ENCODE results near the gene LYG2.
"Not testable (repeated sequence)": the region's sequence is repeated elsewhere in the genome, so short reads cannot be mapped to it uniquely, and the experiment has no call there.

DNA sequence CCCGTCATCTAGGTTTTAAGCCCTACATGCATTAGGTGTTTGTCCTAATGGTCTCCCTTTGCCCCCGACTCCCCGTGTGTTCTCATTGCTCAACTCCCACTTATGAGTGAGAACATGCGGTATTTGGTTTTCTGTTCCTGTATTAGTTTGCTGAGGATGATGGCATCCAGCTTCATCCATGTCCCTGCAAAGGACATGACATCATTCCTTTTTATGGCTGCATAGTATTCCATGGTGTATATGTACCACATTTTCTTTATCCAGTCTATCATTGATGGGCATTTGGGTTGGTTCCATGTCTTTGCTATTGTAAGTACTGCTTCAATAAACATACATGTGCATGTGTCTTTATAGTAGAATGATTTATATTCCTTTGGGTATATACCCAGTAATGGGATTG is 63.1 kb downstream of the LYG2 start:
- TF ChIP-seq SP2 (IDR thresholded peaks at IDR 0.05; ENCODE audit: low read length); POLR2AphosphoS5 (IDR thresholded peaks at IDR 0.05; ENCODE audit: low read depth, low read length); SUZ12 (IDR thresholded peaks at IDR 0.05; ENCODE audit: low read length); RAD21 (IDR thresholded peaks at IDR 0.05 in 1 of 2, conservative IDR thresholded peaks at IDR 0.05 in 1 of 2; ENCODE audit: low read depth in 2 of 2, low read length in 2 of 2); CTCF (IDR thresholded peaks at IDR 0.05; ENCODE audit: control extremely low read depth in 1 of 3, insufficient read depth in 1 of 3, low read depth in 1 of 3, low read length in 3 of 3); TCF12 (IDR thresholded peaks at IDR 0.05; ENCODE audit: low read depth, low read length); PHF8 (conservative IDR thresholded peaks at IDR 0.05; ENCODE audit: low read depth, low read length); GABPA (IDR thresholded peaks at IDR 0.05; ENCODE audit: borderline replicate concordance, insufficient read depth, low read length); CEBPB (IDR thresholded peaks at IDR 0.05; ENCODE audit: low read depth, low read length): not testable (repeated sequence)

All from H1 (cell line).